Kidney (tissue), 14 donors: Measurements from ENCODE around the gene MTA2. TPM values are rescaled to one million over a fixed set of nuclear protein-coding genes. Genes with fewer than 3 reads are reported as not detected.
A peak's percentile ranks its signal among the peaks of the same experiment; 100 is the strongest.
"Not testable (repeated sequence)": the region's sequence is repeated elsewhere in the genome, so short reads cannot be mapped to it uniquely, and the experiment has no call there.

ENCODE experiments used
- DNase-seq, 5 donors: peaks; one replicate each; pipeline ENCODE4 v3.0.0-alpha.2; 2013 to 2020
- FAIRE-seq: peaks from 2 replicates; lab custom pipeline; 2012; peaks lifted over from hg19 to GRCh38; lab: Jason Lieb, UNC
- H3K27ac ChIP-seq, 2 donors: one replicate each; pipeline ENCODE4 v1.7.0; 2013; ENCODE audit warnings: low read depth in 2 of 2, low read length in 2 of 2, inconsistent platforms in 1 of 2
- H3K27me3 ChIP-seq: one replicate; pipeline ENCODE4 v1.7.1; 2013; ENCODE audit warnings: low read length, inconsistent platforms; ENCODE audit not compliant: control insufficient read depth, insufficient read depth
- H3K36me3 ChIP-seq, 3 donors: one replicate each; pipeline versions ENCODE4 v1.7.0 to v1.7.1; 2013; ENCODE audit warnings: low read length in 3 of 3, control low read depth in 1 of 3, inconsistent platforms in 1 of 3; ENCODE audit not compliant: insufficient read depth in 3 of 3, control insufficient read depth in 2 of 3
- H3K4me1 ChIP-seq, 3 donors: one replicate each; pipeline versions ENCODE4 v1.7.0 to v1.7.1; 2013; ENCODE audit warnings: low read length in 3 of 3, inconsistent platforms in 1 of 3, low read depth in 1 of 3; ENCODE audit not compliant: control insufficient read depth in 2 of 3, insufficient read depth in 2 of 3
- H3K4me3 ChIP-seq, 3 donors: one replicate each; pipeline versions ENCODE4 v1.7.0 to v1.8.1; 2013; ENCODE audit warnings: low read length in 3 of 3, control low read depth in 1 of 3, inconsistent platforms in 1 of 3
- H3K9ac ChIP-seq, 3 donors: one replicate each; pipeline versions ENCODE4 v1.7.0 to v1.7.1; 2013; ENCODE audit warnings: low read length in 3 of 3, control low read depth in 1 of 3, inconsistent platforms in 1 of 3
- H3K9me3 ChIP-seq, 3 donors: one replicate each; pipeline versions ENCODE4 v1.7.0 to v1.7.1; 2013; ENCODE audit warnings: low read length in 3 of 3, control low read depth in 1 of 3, inconsistent platforms in 1 of 3; ENCODE audit not compliant: control insufficient read depth in 2 of 3, insufficient read depth in 1 of 3
- CTCF ChIP-seq: IDR thresholded peaks from 3 replicates; pipeline ENCODE4 v1.5.1; 2012; ENCODE audit warnings: mild to moderate bottlenecking, moderate library complexity, borderline replicate concordance; ENCODE audit not compliant: insufficient read depth; ENCODE audit errors: extremely low read depth
- intact Hi-C: fragments of 100-400 bp; cut with DNase I; formaldehyde crosslinking; loops from one replicate; pipeline ENCODE4 v1.11.1; 2022
- polyA plus RNA-seq: library from polyadenylated mRNA; stranded (reverse); fragments of 350-450 nt; fragmentation: Illumina TruSeq; extraction: RNeasy Lipid Tissue Mini Kit (QIAGEN cat#74804); gene quantifications from one replicate; pipeline ENCODE4 v1.2.3, GENCODE V29; 2014; ENCODE audit warnings: low read depth, low replicate concordance; ENCODE audit not compliant: insufficient read depth
- total RNA-seq: library from RNA; stranded (reverse); fragmentation: NEBNext Ultra II Directional; extraction: Animal tissue kit (Norgen Biotek cat#: 25700); gene quantifications from one replicate; pipeline ENCODE4 v1.2.1, GENCODE V29; 2021
- donor health status: control.
- donor health status: control.
- donor health status: control.
- donor health status: control.
- donor health status: control.
- donor health status: DM: yes; HTN: yes; CAD: no.
- donor health status: Normal renal cell carcinoma (clear cell type).

MTA2 gene
- total and polyA plus RNA-seq, 2 donors from 2014 or later = 34.4 to 71.8 TPM

- peak overlapping the region; percentile 91 to 96 for H3K27ac ChIP-seq
- peak overlapping the region; percentile 35 to 99 (median 90) for H3K9ac ChIP-seq
- DNase-seq (peak in 1 of 5 donors; percentile 22), FAIRE-seq (no peak)
- peaks cover 4 to 16% (median 16%) of the 10 kb centered on the region in 3 donors for H3K4me1 ChIP-seq
- intact Hi-C loops = no loop called here
- H3K4me3 ChIP-seq = peak overlapping the region; percentile 72 to 93 (median 73)
- TF ChIP-seq CTCF = no peak
- H3K27me3 ChIP-seq = no peaks in the 10 kb centered on the region
- H3K9me3 ChIP-seq = no peaks in the 10 kb centered on the region
- peaks cover 3 to 40% (median 30%) of the 10 kb centered on the region in 3 donors for H3K36me3 ChIP-seq
These were observed 9.4 kb downstream of the MTA2 start for GRCh38 chr11:62592146-62592815.

GRCh38 chr11:62591448-62592145 lies 10.1 kb downstream of the MTA2 start, which contains the start of gene TUT1:
Gene TUT1 (minus strand): TSS chr11:62591523. CDS start chr11:62591485, 38 bp downstream.
- intact Hi-C loops = no loop called here
- Histone ChIP-seq H3K9ac (peak within 1 kb of the TSS; percentile 91 to 99 (median 95)), H3K36me3 (peaks cover 3 to 36% (median 27%) of the 10 kb centered on the region in 3 donors), H3K9me3 (no peaks in the 10 kb centered on the region), H3K4me3 (peak within 1 kb of the TSS; percentile 93 to 96 (median 95)), H3K4me1 (peaks cover 4 to 16% (median 16%) of the 10 kb centered on the region in 3 donors), H3K27me3 (no peaks in the 10 kb centered on the region), H3K27ac (peak within 1 kb of the TSS; percentile 91 to 96)
- DNase-seq (peak; percentile 98 to 100 (median 99)), FAIRE-seq (peak; percentile 98)
- TF ChIP-seq CTCF = peak; percentile 5

- no peak for TF ChIP-seq CTCF
- Histone ChIP-seq H3K36me3 (peaks cover 3 to 17% (median 10%) of the 10 kb centered on the region in 3 donors), H3K9ac (no peak overlapping the region), H3K27me3 (no peaks in the 10 kb centered on the region), H3K4me3 (no peak overlapping the region), H3K27ac (no peak overlapping the region), H3K9me3 (no peaks in the 10 kb centered on the region), H3K4me1 (peaks cover 4 to 16% (median 16%) of the 10 kb centered on the region in 3 donors)
- intact Hi-C loops = no loop called here
- FAIRE-seq (no peak), DNase-seq (peak in 2 of 5 donors; percentile 29 to 55)
These were observed 12.6 kb downstream of the MTA2 start for GRCh38 chr11:62588966-62589637.

- DNase-seq = peak in 1 of 5 donors; percentile 35
- H3K4me3 ChIP-seq, FAIRE-seq, H3K9me3 ChIP-seq, intact Hi-C loops, H3K27me3 ChIP-seq, H3K4me1 ChIP-seq: not testable (repeated sequence)
- peak overlapping the region in 1 of 3 donors; percentile 19 for H3K9ac ChIP-seq
- H3K36me3 ChIP-seq = peaks cover 3 to 32% (median 8%) of the 10 kb centered on the region in 3 donors
- H3K27ac ChIP-seq = peak overlapping the region; percentile 43 to 44
These were observed 16.3 kb downstream of the MTA2 start for GRCh38 chr11:62585356-62585755.

- H3K27ac ChIP-seq, FAIRE-seq, intact Hi-C loops, H3K27me3 ChIP-seq, H3K4me1 ChIP-seq, DNase-seq, H3K4me3 ChIP-seq, H3K9me3 ChIP-seq, H3K9ac ChIP-seq: not testable (repeated sequence)
- H3K36me3 ChIP-seq = peaks cover 4 to 33% (median 8%) of the 10 kb centered on the region in 3 donors
These were observed 19.9 kb downstream of the MTA2 start for GRCh38 chr11:62581735-62582134.
